HCT116 (cell line): Measurements from ENCODE around the gene USP16. TPM values are rescaled to one million over a fixed set of nuclear protein-coding genes. Genes with fewer than 3 reads are reported as not detected.

Experiments
- ATAC-seq: fragments of 200-7000 bp; cut with Tn5 transposase; 2 replicates; pipeline ENCODE4 v1.9.1; 2020; ENCODE audit warnings: mild to moderate bottlenecking, moderate library complexity
- BruUV-seq: library from RNA; stranded (reverse); fragments of 400-500 nt; replicated peaks from 2 replicates; lab custom pipeline; 2021; lab: Mats Ljungman, UMichigan
- CTCF ChIA-PET: fragments of 300-600 bp; sonication (Branson Sonifier 250); formaldehyde crosslinking; loops from one replicate; lab custom pipeline; 2021; ENCODE audit warnings: antibody characterized with exemption; lab: Charles Lee
- POLR2A ChIA-PET: fragments of 300-600, 350-600 bp; sonication (Branson Sonifier 250); formaldehyde crosslinking; loops from one replicate; lab custom pipeline; 2021; ENCODE audit warnings: antibody characterized with exemption; lab: Charles Lee
- RAD21 ChIA-PET, 2 experiments: fragments of 300-600 bp; sonication (Branson Sonifier 250); formaldehyde crosslinking; loops; one replicate each; lab custom pipeline; 2023; ENCODE audit warnings: low total read pairs in 2 of 2; ENCODE audit not compliant: uncharacterized antibody in 2 of 2, unreplicated experiment in 2 of 2, low non-redundant PET in 1 of 2; lab: Charles Lee
- DNase-seq: peaks from one replicate; pipeline ENCODE4 v3.0.0-alpha.2; 2010; ENCODE audit warnings: low read depth, low spot score
- H2AFZ ChIP-seq: fragments of 200-600 bp; shearing (Covaris generic), sonication (generic); 2 replicates; pipeline ENCODE4 v1.6.1; 2017; ENCODE audit warnings: low read depth, mixed run types, mixed read lengths, antibody characterized with exemption, low read length; ENCODE audit not compliant: poor library complexity, severe bottlenecking
- H3K27ac ChIP-seq: 2 replicates; pipeline ENCODE4 v1.5.1; 2012; ENCODE audit warnings: low read depth, low read length
- H3K27me3 ChIP-seq: fragments of 200-600 bp; sonication (generic); 2 replicates; pipeline ENCODE4 v1.6.1; 2016; ENCODE audit warnings: mixed run types, low read length, mixed read lengths; ENCODE audit not compliant: insufficient read depth
- H3K36me3 ChIP-seq, 2 experiments: fragments of 200-500 bp in 1 of 2; fragments of 200-600 bp in 1 of 2; sonication (Bioruptor generic) in 1 of 2; sonication (generic) in 1 of 2; 2 replicates each; pipeline versions ENCODE4 v1.5.1 to v1.6.1; 2014 to 2016; ENCODE audit warnings: low read length in 2 of 2, inconsistent platforms in 1 of 2, mixed read lengths in 1 of 2, mixed run types in 1 of 2; ENCODE audit not compliant: insufficient read depth in 2 of 2, control insufficient read depth in 1 of 2
- H3K4me1 ChIP-seq, 2 experiments: fragments of 200-600 bp in 1 of 2; sonication (generic) in 1 of 2; 2 replicates each; pipeline versions ENCODE4 v1.5.1 to v1.6.1; 2012 to 2017; ENCODE audit warnings: low read length in 2 of 2, inconsistent platforms in 1 of 2, mild to moderate bottlenecking in 1 of 2, mixed read lengths in 1 of 2, mixed run types in 1 of 2, moderate library complexity in 1 of 2; ENCODE audit not compliant: insufficient read depth in 2 of 2, control insufficient read depth in 1 of 2
- H3K4me2 ChIP-seq: fragments of 200-600 bp; sonication (generic); 2 replicates; pipeline ENCODE4 v1.6.1; 2017; ENCODE audit warnings: mixed run types, low read length, mixed read lengths
- H3K4me3 ChIP-seq, 2 experiments: fragments of 200-600 bp in 1 of 2; sonication (generic) in 1 of 2; replicated peaks in 1 of 2; 2 replicates each; pipeline ENCODE4 v1.5.1; 2011 to 2016; ENCODE audit warnings: low read length in 2 of 2, control low read depth in 1 of 2, low read depth in 1 of 2, mild to moderate bottlenecking in 1 of 2, mixed read lengths in 1 of 2, mixed run types in 1 of 2
- H3K79me2 ChIP-seq: fragments of 200-600 bp; sonication (generic); 2 replicates; pipeline ENCODE4 v1.6.1; 2017; ENCODE audit warnings: mild to moderate bottlenecking, mixed run types, low read length, moderate library complexity, mixed read lengths; ENCODE audit not compliant: insufficient read depth
- H3K9ac ChIP-seq: fragments of 200-600 bp; sonication (generic); 2 replicates; pipeline ENCODE4 v1.6.1; 2016; ENCODE audit warnings: low read length, mixed read lengths
- H3K9me2 ChIP-seq: fragments of 200-600 bp; sonication (generic), shearing (Covaris generic); 2 replicates; pipeline ENCODE4 v1.6.1; 2017; ENCODE audit warnings: mixed run types, mild to moderate bottlenecking, moderate library complexity; ENCODE audit not compliant: insufficient read depth
- H3K9me3 ChIP-seq, 2 experiments: fragments of 200-500 bp in 1 of 2; fragments of 200-600 bp in 1 of 2; sonication (Bioruptor generic) in 1 of 2; sonication (generic) in 1 of 2; 2 replicates each; pipeline ENCODE4 v1.6.1; 2014 to 2017; ENCODE audit warnings: low read length in 2 of 2, mixed read lengths in 2 of 2, inconsistent platforms in 1 of 2, low read depth in 1 of 2, mild to moderate bottlenecking in 1 of 2, mixed run types in 1 of 2, moderate library complexity in 1 of 2; ENCODE audit not compliant: control insufficient read depth in 1 of 2, insufficient read depth in 1 of 2
- H4K20me1 ChIP-seq: fragments of 200-600 bp; sonication (generic), shearing (Covaris generic); 2 replicates; pipeline ENCODE4 v1.6.1; 2017; ENCODE audit warnings: mixed run types, mild to moderate bottlenecking, moderate library complexity; ENCODE audit not compliant: insufficient read depth
- ATF3 ChIP-seq: IDR thresholded peaks from 2 replicates; pipeline ENCODE4 v1.6.1; 2012
- CBX3 ChIP-seq: IDR thresholded peaks from 2 replicates; pipeline ENCODE4 v1.6.1; 2012; ENCODE audit warnings: low read depth
- CTCF ChIP-seq, 3 experiments: fragments of 200-600 bp in 1 of 3; sonication (generic) in 1 of 3; IDR thresholded peaks in 2 of 3; conservative IDR thresholded peaks in 1 of 3; 2 replicates each; pipeline ENCODE4 v1.5.1; 2012 to 2017; ENCODE audit warnings: low read depth in 2 of 3, low read length in 2 of 3, antibody characterized with exemption in 1 of 3, borderline replicate concordance in 1 of 3, control low read depth in 1 of 3, mild to moderate bottlenecking in 1 of 3, mixed read lengths in 1 of 3, mixed run types in 1 of 3, moderate library complexity in 1 of 3; ENCODE audit not compliant: insufficient read depth in 1 of 3
- EGR1 ChIP-seq: IDR thresholded peaks from 2 replicates; pipeline ENCODE4 v1.6.1; 2012; ENCODE audit warnings: low read depth
- ELF1 ChIP-seq: IDR thresholded peaks from 2 replicates; pipeline ENCODE4 v1.6.1; 2012; ENCODE audit warnings: low read depth, borderline replicate concordance
- EZH2 ChIP-seq: fragments of 200-600 bp; sonication (generic); IDR thresholded peaks from 2 replicates; pipeline ENCODE4 v1.6.1; 2017; ENCODE audit warnings: antibody characterized with exemption, mixed run types
- FOSL1 ChIP-seq: IDR thresholded peaks from 2 replicates; pipeline ENCODE4 v1.6.1; 2012; ENCODE audit warnings: low read depth
- JUND ChIP-seq: IDR thresholded peaks from 2 replicates; pipeline ENCODE4 v1.6.1; 2012
- MAX ChIP-seq: IDR thresholded peaks from 2 replicates; pipeline ENCODE4 v1.6.1; 2012
- POLR2A ChIP-seq: IDR thresholded peaks from 2 replicates; pipeline ENCODE4 v1.7.0; 2011; ENCODE audit warnings: borderline replicate concordance; ENCODE audit not compliant: insufficient read depth, insufficient read length; ENCODE audit errors: extremely low read depth
- POLR2AphosphoS5 ChIP-seq: IDR thresholded peaks from 2 replicates; pipeline ENCODE4 v1.6.1; 2011; ENCODE audit warnings: mild to moderate bottlenecking, low read depth, low read length, moderate library complexity
- RAD21 ChIP-seq: IDR thresholded peaks from 2 replicates; pipeline ENCODE4 v1.6.1; 2012; ENCODE audit warnings: low read depth, mild to moderate bottlenecking
- REST ChIP-seq: IDR thresholded peaks from 2 replicates; pipeline ENCODE4 v1.6.1; 2012; ENCODE audit warnings: low read depth
- SIN3A ChIP-seq: IDR thresholded peaks from 2 replicates; pipeline ENCODE4 v1.6.1; 2012; ENCODE audit warnings: low read depth
- YY1 ChIP-seq: IDR thresholded peaks from 2 replicates; pipeline ENCODE4 v1.6.1; 2011; ENCODE audit warnings: low read length, low read depth, moderate library complexity, mild to moderate bottlenecking; ENCODE audit not compliant: insufficient replicate concordance; ENCODE audit errors: extremely low read depth
- ZBTB33 ChIP-seq: IDR thresholded peaks from 2 replicates; pipeline ENCODE4 v1.6.1; 2011; ENCODE audit warnings: mild to moderate bottlenecking, low read length, moderate library complexity; ENCODE audit not compliant: insufficient replicate concordance; ENCODE audit errors: extremely low read depth
- intact Hi-C: fragments of 100-400 bp; cut with micrococcal nuclease; formaldehyde crosslinking; loops from 2 replicates; pipeline ENCODE4 v1.10.0; 2022
- total RNA-seq: library from RNA; stranded (reverse); gene quantifications from one replicate; pipeline ENCODE4 v1.2.1, GENCODE V29; 2021; ENCODE audit not compliant: unreplicated experiment

USP16 gene
- total RNA-seq, 1 experiment from 2014 or later, result 35.9 TPM

- Histone ChIP-seq H3K79me2 (peaks cover 49% of the 10 kb centered on the region), H3K36me3 (peaks cover 0 to 3% of the 10 kb centered on the region in 2 experiments; a peak in 2 of 4 replicates), H3K9ac (peak overlapping the region; percentile 82), H3K27me3 (no peaks in the 10 kb centered on the region), H3K9me2 (no peaks in the 10 kb centered on the region), H2AFZ (no peak overlapping the region), H3K9me3 (no peaks in the 10 kb centered on the region), H4K20me1 (no peaks in the 10 kb centered on the region), H3K27ac (peak overlapping the region; percentile 78), H3K4me3 (peak overlapping the region; percentile 66 to 67), H3K4me1 (peaks cover 5 to 30% of the 10 kb centered on the region in 2 experiments; a peak in 3 of 4 replicates), H3K4me2 (peak overlapping the region; percentile 84)
- TSS peak; percentile 47 for BruUV-seq
- ChIA-PET POLR2A (interaction anchor here (0.7 to 4.1 kb wide), 10 partner anchors 8 to 62 kb away, joined by 3 to 39 read pairs (median 4); partner anchors contain the start of genes CCT8 and LTN1), CTCF (no interaction called here), RAD21 (interaction anchor here in 1 of 2 experiments (1.3 kb wide), 1 partner anchor 23 kb away, joined by 4 read pairs; no protein-coding TSS in a partner anchor)
- intact Hi-C loops, result loop anchor here (2.0 kb wide), 1 partner anchor 33 kb away; the partner anchor contains the start of gene LTN1
- ATAC-seq (no peak), DNase-seq (no peak)
- TF ChIP-seq CTCF (IDR thresholded peaks at IDR 0.05 in 2 of 3, conservative IDR thresholded peaks at IDR 0.05 in 1 of 3; ENCODE audit: borderline replicate concordance in 1 of 3, insufficient read depth in 1 of 3, low read depth in 2 of 3, low read length in 2 of 3), result no peak
- TF ChIP-seq ATF3, result no peak
- TF ChIP-seq SIN3A, result no peak
- TF ChIP-seq EGR1, result no peak
- no peak for TF ChIP-seq CBX3
- no peak for TF ChIP-seq REST
- TF ChIP-seq POLR2A, result no peak
- TF ChIP-seq JUND, result no peak
- no peak for TF ChIP-seq ZBTB33
- TF ChIP-seq EZH2, result no peak
- no peak for TF ChIP-seq FOSL1
- TF ChIP-seq POLR2AphosphoS5, result no peak
- no peak for TF ChIP-seq RAD21
- no peak for TF ChIP-seq MAX
- no peak for TF ChIP-seq ELF1
- no peak for TF ChIP-seq YY1
These were observed 853 bp downstream of the USP16 start for GRCh38 chr21:29025328-29025713.
